SH-SY5Y (cell line): ENCODE measurements around the gene RSPH4A.

Experiments used
- GATA2 ChIP-seq: IDR thresholded peaks from 2 replicates; pipeline ENCODE4 v1.6.1; 2011; ENCODE audit warnings: mild to moderate bottlenecking, low read depth, low read length
- GATA3 ChIP-seq: IDR thresholded peaks from 2 replicates; pipeline ENCODE4 v1.6.1; 2011; ENCODE audit warnings: low read depth, mild to moderate bottlenecking, low read length, moderate library complexity

The RSPH4A gene

DNA sequence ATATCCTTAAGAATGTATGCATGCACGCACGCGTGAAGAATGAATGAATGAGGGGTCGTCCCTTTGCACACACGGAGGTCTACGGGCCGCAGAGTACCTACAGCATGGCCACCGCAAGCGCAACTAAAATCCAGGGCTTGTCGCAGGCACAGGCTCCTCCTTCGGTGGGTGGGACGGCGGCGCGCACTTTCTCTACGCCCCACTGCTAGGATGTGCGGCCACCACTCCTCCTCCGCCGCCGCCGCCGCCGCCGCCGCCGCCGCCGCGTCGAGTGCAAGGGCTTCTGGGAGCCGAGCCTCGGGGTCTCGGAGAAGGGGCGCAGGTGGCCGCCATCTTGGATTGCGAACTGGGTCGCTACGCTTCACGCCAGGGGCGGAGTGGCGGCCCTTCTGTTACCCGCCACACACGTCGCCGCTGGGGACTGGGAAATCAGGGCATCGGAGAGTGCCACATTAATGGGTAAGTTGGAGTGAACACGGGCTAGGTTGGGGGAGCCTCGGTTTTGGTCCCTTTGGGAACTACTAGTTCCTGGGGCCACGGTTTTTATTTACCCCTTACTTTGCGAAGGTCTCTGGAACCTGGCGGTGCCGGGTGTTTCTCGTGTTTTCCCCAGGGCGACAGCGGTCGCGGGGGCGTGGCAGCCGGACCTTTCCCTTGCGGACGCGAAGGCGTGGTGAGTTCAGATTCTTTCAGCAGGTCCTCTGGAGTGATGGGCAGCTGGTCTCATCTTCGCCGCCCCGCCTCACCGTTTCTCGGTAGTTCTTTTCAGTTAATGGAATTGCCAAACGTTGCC is 64.8 kb downstream of the RSPH4A start, which contains the start of gene KPNA5:
Gene KPNA5, plus strand, starts transcription at position 332 of the 793 bp plus-strand sequence. Its CDS starts 124 bp downstream, at position 456.
- TF ChIP-seq GATA3 (no peak), GATA2 (no peak)

DNA sequence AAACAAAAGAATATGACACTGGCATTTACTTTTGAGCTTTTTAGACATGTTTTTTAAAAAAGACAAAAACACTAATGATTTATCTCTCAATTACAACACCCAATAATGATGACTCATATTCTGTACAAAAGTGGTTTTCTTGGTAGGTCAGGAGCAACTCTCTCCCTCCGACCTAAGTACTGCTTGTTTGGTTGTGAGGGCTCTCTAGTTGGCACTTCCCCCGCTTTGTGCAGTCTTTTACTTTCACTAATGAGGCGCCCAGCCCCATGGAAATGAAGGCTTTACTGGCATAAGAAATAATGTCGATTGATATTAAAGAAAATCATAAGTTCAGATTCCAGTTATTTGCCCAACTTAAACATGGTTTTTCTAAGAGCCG is 66.0 kb downstream of the RSPH4A start:
- TF ChIP-seq GATA2, result no peak
- TF ChIP-seq GATA3, result no peak
